GM06990 (cell line): ENCODE results near the gene IFNA8.

ENCODE experiments used
- DNase-seq: peaks from one replicate; pipeline ENCODE4 v3.0.0-alpha.2; 2011; ENCODE audit not compliant: insufficient read length; ENCODE audit errors: extremely low read depth
- H3K27me3 ChIP-seq: replicated peaks from 2 replicates; pipeline ENCODE4 v1.6.0; 2011; ENCODE audit warnings: low read length; ENCODE audit not compliant: control insufficient read depth, insufficient read depth
- H3K36me3 ChIP-seq: 2 replicates; pipeline ENCODE4 v1.5.1; 2011; ENCODE audit warnings: low read length; ENCODE audit not compliant: control insufficient read depth, insufficient read depth
- H3K4me3 ChIP-seq: replicated peaks from 2 replicates; pipeline ENCODE4 v1.5.1; 2011; ENCODE audit warnings: low read depth, mild to moderate bottlenecking, control low read depth, low read length
- CTCF ChIP-seq: IDR thresholded peaks from 2 replicates; pipeline ENCODE4 v1.5.1; 2011; ENCODE audit warnings: low read length, control low read depth, mild to moderate bottlenecking, inconsistent platforms; ENCODE audit not compliant: insufficient read depth, poor library complexity, severe bottlenecking

Gene IFNA8

DNA sequence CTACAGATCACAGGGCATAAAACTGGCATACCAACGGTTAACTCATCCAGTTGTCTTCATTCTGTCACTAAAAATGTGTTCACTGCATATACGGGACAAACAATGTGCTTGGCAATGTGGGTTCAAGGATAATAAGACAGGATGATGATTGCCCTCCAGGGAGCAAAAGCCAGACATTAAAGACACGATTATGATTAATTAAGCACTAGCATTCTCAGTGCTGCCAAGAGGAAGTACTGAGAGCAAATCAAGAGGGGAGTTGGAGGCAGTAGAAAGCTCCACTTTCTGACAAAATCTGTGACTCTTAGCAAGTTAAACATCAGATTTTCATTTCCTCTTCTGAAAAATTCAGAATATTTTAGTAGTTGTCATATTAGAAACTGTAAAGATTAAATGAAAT is 9.0 kb upstream of the IFNA8 start:
- H3K36me3 ChIP-seq = no peaks in the 10 kb centered on the region
- no peak for DNase-seq
- H3K27me3 ChIP-seq = no peaks in the 10 kb centered on the region
- H3K4me3 ChIP-seq = no peak overlapping the region
- TF ChIP-seq CTCF = no peak

DNA sequence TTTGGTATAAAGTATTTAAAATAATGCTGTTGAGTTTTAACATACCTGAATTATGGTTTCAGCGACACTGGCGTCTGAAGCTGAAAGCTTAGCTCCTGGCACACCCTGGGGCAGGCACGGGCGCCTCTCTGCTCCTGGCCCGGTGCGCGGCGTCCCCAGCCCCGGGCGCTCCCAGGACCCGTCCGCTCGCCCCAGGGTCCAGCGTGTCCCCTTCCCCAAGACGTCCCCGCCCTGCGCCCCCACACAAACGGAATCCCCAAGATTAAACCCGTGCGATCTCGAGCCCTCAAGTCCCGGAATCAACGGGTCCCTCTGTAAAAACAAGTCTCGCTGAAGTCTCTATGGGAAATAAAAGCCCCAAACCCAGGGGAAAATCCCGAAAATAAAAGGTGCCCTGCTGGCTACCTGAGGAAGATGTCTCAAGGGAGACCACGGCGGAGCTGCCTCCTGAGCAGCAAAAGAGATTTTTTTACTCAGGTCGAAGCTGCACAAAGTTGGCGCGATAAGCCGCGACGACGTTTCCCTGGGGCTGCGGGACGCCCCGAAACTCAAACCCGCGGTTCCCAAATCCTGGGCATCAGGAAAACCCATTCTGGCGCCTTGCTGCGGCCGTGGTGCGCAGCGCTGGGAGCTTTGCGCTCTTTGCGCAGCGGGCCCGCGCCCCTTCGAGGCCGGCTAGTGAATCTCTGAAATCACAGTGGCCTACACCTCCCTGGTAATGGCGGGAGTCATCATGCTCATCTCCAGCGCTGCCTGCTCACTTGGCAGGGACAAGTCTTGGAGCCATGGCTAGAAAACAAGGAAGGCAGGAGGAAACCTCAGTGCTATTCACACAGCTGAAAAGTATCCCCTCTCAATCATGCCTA is 6.3 kb upstream of the IFNA8 start:
- H3K36me3 ChIP-seq = no peaks in the 10 kb centered on the region
- DNase-seq = peak; percentile 13
- no peak for TF ChIP-seq CTCF
- no peaks in the 10 kb centered on the region for H3K27me3 ChIP-seq
- peak overlapping the region; percentile 47 for H3K4me3 ChIP-seq

DNA sequence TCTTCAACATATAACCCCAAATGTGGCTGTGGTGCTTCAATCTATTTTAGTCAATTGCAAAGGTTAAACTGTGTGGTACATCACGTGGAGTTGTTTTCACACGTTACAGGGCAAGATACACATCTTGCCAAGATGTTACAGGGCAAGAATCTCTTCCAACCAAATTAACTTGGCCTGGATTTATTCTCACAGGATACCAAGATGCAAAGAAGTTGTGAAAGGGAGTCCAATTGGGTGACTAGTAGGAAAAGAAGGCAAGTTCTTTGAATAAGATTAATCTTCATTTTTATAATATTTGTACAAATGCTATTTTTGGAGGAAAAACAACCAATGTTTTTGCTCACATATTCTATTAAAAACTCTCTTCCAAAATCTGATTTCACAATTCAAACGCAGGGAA is 4.8 kb upstream of the IFNA8 start:
- no peak for TF ChIP-seq CTCF
- Histone ChIP-seq H3K4me3 (no peak overlapping the region), H3K36me3 (no peaks in the 10 kb centered on the region), H3K27me3 (no peaks in the 10 kb centered on the region)
- no peak for DNase-seq

- Histone ChIP-seq H3K36me3 (no peaks in the 10 kb centered on the region), H3K27me3 (no peaks in the 10 kb centered on the region), H3K4me3 (no peak overlapping the region)
- no peak for DNase-seq
- no peak for TF ChIP-seq CTCF
These were observed 3.2 kb downstream of the IFNA8 start for GRCh38 chr9:21412107-21412506.

DNA sequence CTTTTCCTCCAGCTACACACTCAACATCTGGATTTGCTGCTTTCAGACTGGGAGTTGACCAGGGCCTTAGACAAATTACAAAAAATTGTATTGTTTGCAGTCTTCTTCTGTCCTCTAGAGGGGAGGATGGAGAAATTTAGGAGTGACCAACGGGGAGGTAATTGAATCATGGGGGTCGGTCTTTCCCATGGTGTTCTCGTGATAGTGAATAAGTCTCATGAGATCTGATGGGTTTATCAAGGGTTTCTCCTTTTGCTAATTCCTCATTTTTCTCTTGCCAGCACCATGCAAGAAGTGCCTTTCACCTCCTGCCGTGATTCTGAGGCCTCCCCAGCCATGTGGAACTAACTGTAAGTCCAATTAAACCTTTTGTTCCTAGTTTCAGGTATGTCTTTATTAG is 4.2 kb downstream of the IFNA8 start:
- DNase-seq = no peak
- TF ChIP-seq CTCF = no peak
- H3K27me3 ChIP-seq = no peaks in the 10 kb centered on the region
- no peak overlapping the region for H3K4me3 ChIP-seq
- no peaks in the 10 kb centered on the region for H3K36me3 ChIP-seq

DNA sequence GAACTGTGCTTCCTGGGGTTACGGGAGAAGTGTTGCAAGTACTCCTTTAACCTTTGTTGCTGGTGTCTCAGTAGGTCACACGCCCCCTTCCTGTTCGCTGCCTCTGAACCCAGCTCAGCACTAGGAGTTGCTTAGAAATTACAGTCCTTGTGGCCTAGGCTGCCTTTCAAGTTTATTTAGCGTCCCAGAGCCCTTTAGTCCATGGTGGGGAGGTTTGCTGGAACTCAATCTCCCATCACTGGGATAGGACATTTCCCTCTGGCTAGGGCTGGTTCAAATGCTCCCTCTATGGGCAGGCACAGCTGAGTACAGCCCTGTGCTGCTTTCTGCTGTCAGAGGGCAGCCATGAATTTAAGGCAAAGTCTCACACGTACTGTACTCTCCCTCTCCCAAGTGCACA is 4.7 kb downstream of the IFNA8 start:
- H3K36me3 ChIP-seq = no peaks in the 10 kb centered on the region
- no peaks in the 10 kb centered on the region for H3K27me3 ChIP-seq
- peak; percentile 51 for TF ChIP-seq CTCF
- H3K4me3 ChIP-seq = no peak overlapping the region
- DNase-seq = no peak
